Adrenal gland (tissue), 12 donors: Measurements from ENCODE around the gene ENTPD8. TPM values are rescaled to one million over a fixed set of nuclear protein-coding genes. Genes with fewer than 3 reads are reported as not detected.

Source experiments
- DNase-seq, 7 donors: peaks; one replicate each; pipeline ENCODE4 v3.0.0-alpha.2; 2019 to 2020
- H3K27ac ChIP-seq, 5 donors: fragments of 200-600 bp; sonication (generic) in 4 of 5; 1 replicate in 3 of 5; 2 replicates in 2 of 5; pipeline versions ENCODE4 v1.5.1 to v1.8.0; 2016 to 2020; ENCODE audit warnings: mild to moderate bottlenecking in 1 of 5
- H3K27me3 ChIP-seq: fragments of 200-600 bp; 2 replicates; pipeline ENCODE4 v1.8.0; 2021
- H3K36me3 ChIP-seq, 2 donors: fragments of 200-600 bp; replicated peaks in 1 of 2; 1 replicate in 1 of 2; 2 replicates in 1 of 2; pipeline versions ENCODE4 v1.5.1 to v1.8.0; 2018 to 2022
- H3K4me1 ChIP-seq, 2 donors: fragments of 200-600 bp; replicated peaks in 1 of 2; 1 replicate in 1 of 2; 2 replicates in 1 of 2; pipeline versions ENCODE4 v1.5.1 to v1.8.0; 2018 to 2021
- H3K4me3 ChIP-seq, 4 donors: fragments of 200-600 bp; sonication (generic) in 3 of 4; one replicate each; pipeline ENCODE4 v1.5.1; 2016 to 2018
- H3K9me3 ChIP-seq, 3 donors: fragments of 200-600 bp; sonication (generic) in 1 of 3; replicated peaks in 1 of 3; 1 replicate in 2 of 3; 2 replicates in 1 of 3; pipeline versions ENCODE4 v1.5.1 to v1.8.0; 2016 to 2021
- POLR2A ChIP-seq, 2 donors: fragments of 450-650 bp; IDR thresholded peaks; one replicate each; pipeline ENCODE4 v1.6.1; 2017; ENCODE audit warnings: antibody characterized with exemption in 2 of 2, mild to moderate bottlenecking in 2 of 2, moderate library complexity in 1 of 2
- WGBS, 4 donors: extraction: QIAGEN DNeasy Blood & Tissue Kit in 2 of 4; methylation state at CpG; one replicate each; pipeline versions ENCODE4 v1.1.5 to v1.1.7; 2013 to 2017; 5-methylcytosine and 5-hydroxymethylcytosine counted together
- intact Hi-C, 2 donors: fragments of 100-400 bp; cut with DNase I; formaldehyde crosslinking; loops; one replicate each; pipeline versions ENCODE4 v1.14.1 to v1.15.0; 2022 to 2023
- polyA plus RNA-seq, 3 donors: library from polyadenylated mRNA; stranded (reverse); fragments of 200-250 nt in 2 of 3; fragments of 350-450 nt in 1 of 3; fragmentation: Illumina TruSeq in 1 of 3; extraction: RNeasy Lipid Tissue Mini Kit (QIAGEN cat#74804) in 1 of 3; gene quantifications; one replicate each; pipeline ENCODE4 v1.2.3, GENCODE V29; 2013 to 2014
- total RNA-seq, 9 donors: library from RNA; depleted of rRNA in 4 of 9; stranded (reverse); fragments of >200 nt in 4 of 9; fragments of 120-200 nt in 1 of 9; fragmentation: NEBNext Ultra II Directional in 1 of 9; extraction: Animal tissue kit (Norgen Biotek cat#: 25700) in 1 of 9; gene quantifications; one replicate each; pipeline versions ENCODE4 v1.1.0 to v1.2.4, GENCODE V29; 2013 to 2023
- TF ChIP-seq, protein P1 (sequence below), 6 experiments: fragments of 450-650 bp in 4 of 6; fragments of 200-600 bp in 2 of 6; sonication (generic) in 1 of 6; IDR thresholded peaks; 1 replicate in 5 of 6; 2 replicates in 1 of 6; pipeline versions ENCODE4 v1.5.1 to v1.8.0; 2016 to 2021; ENCODE audit warnings: antibody characterized with exemption in 6 of 6, mild to moderate bottlenecking in 2 of 6, moderate library complexity in 1 of 6
- donor health status: healthy with polysubstance abuse.
- donor health status: Bipolar disorder and iron deficiency.
- donor health status: DM: yes; HTN: yes; CAD: no.
- donor health status: DM: no; HTN: no; CAD: no.
- donor health status: DM: no; HTN: no; CAD: no.
- donor health status: DM: yes; HTN: yes; CAD: no.

Gene ENTPD8
- total and polyA plus RNA-seq, 12 donors, result 0.14 to 0.20 (median 0.17) TPM; not detected in 6

GRCh38 chr9:137432687-137433348, 8.3 kb downstream of the ENTPD8 start:
- WGBS, 4 donors, result 95% methylated on average over 20 of the region's 20 CpGs; no CpG with 5 or more reads in 2 of the 4 donors
- intact Hi-C loops, result no loop called here
- H3K4me3 ChIP-seq, result no peak overlapping the region
- DNase-seq, result peak in 1 of 7 donors; percentile 12
- H3K36me3 ChIP-seq, result no peaks in the 10 kb centered on the region
- H3K27me3 ChIP-seq, result no peaks in the 10 kb centered on the region
- TF ChIP-seq, protein P1, sequence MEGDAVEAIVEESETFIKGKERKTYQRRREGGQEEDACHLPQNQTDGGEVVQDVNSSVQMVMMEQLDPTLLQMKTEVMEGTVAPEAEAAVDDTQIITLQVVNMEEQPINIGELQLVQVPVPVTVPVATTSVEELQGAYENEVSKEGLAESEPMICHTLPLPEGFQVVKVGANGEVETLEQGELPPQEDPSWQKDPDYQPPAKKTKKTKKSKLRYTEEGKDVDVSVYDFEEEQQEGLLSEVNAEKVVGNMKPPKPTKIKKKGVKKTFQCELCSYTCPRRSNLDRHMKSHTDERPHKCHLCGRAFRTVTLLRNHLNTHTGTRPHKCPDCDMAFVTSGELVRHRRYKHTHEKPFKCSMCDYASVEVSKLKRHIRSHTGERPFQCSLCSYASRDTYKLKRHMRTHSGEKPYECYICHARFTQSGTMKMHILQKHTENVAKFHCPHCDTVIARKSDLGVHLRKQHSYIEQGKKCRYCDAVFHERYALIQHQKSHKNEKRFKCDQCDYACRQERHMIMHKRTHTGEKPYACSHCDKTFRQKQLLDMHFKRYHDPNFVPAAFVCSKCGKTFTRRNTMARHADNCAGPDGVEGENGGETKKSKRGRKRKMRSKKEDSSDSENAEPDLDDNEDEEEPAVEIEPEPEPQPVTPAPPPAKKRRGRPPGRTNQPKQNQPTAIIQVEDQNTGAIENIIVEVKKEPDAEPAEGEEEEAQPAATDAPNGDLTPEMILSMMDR (IDR thresholded peaks at IDR 0.05), result no peak
- TF ChIP-seq POLR2A (IDR thresholded peaks at IDR 0.05), result no peak
- H3K4me1 ChIP-seq, result peaks cover 0 to 9% of the 10 kb centered on the region in 2 donors
- H3K9me3 ChIP-seq, result no peaks in the 10 kb centered on the region
- H3K27ac ChIP-seq, result no peak overlapping the region

- H3K27ac ChIP-seq, result no peak overlapping the region
- no peak for DNase-seq
- no peaks in the 10 kb centered on the region for H3K36me3 ChIP-seq
- 72 to 88% (median 81%) methylated on average over 6 to 21 of the region's 21 CpGs for WGBS, 4 donors
- H3K4me3 ChIP-seq, result no peak overlapping the region
- no peak for TF ChIP-seq POLR2A (IDR thresholded peaks at IDR 0.05)
- TF ChIP-seq, protein P1 (IDR thresholded peaks at IDR 0.05), result no peak
- peaks cover 0 to 9% of the 10 kb centered on the region in 2 donors for H3K4me1 ChIP-seq
- intact Hi-C loops, result no loop called here
- H3K9me3 ChIP-seq, result no peaks in the 10 kb centered on the region
- no peaks in the 10 kb centered on the region for H3K27me3 ChIP-seq
Measured at GRCh38 chr9:137431416-137431931, 9.7 kb downstream of the ENTPD8 start.

DNA sequence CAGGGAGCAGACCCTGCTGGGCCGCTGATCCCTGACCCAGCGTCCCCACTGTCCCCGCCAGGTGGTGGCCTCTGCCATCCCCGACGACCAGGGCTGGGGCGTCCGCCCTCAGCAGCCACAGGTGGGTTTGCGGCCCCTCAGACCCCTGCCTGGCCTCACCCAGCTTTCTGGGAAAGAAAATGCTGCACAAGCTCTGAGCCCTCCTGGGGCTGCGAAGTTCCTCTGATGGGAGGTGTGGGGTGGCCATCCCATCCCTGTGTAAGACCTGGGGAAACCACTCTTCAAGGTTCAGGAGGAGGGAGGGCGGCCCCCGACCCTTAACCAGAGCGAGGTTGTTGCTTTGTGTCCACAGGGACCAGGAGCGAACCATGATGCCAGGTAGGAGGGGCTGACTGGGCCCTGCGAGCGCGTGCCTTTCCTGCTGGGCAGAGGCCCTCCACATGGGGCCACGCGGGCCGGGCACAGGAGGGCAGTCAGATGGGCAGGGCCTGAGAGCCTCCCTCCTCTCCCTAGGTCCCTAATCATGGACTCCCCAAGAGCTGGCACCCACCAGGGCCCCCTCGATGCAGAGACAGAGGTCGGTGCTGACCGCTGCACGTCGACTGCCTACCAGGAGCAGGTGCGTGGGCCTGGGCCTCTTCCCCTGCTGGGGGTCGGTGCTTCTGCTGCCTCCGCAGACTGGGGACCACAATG, 10.3 kb downstream of the ENTPD8 start:
- Histone ChIP-seq H3K27me3 (no peaks in the 10 kb centered on the region), H3K4me1 (peaks cover 0 to 3% of the 10 kb centered on the region in 2 donors), H3K4me3 (no peak overlapping the region), H3K36me3 (no peaks in the 10 kb centered on the region), H3K9me3 (no peaks in the 10 kb centered on the region), H3K27ac (no peak overlapping the region)
- 80 to 83% (median 81%) methylated on average over 3 to 27 of the region's 27 CpGs; no CpG with 5 or more reads in 1 of the 4 donors for WGBS, 4 donors
- TF ChIP-seq, protein P1 (IDR thresholded peaks at IDR 0.05), result no peak
- no peak for TF ChIP-seq POLR2A (IDR thresholded peaks at IDR 0.05)
- no peak for DNase-seq
- intact Hi-C loops, result no loop called here

DNA sequence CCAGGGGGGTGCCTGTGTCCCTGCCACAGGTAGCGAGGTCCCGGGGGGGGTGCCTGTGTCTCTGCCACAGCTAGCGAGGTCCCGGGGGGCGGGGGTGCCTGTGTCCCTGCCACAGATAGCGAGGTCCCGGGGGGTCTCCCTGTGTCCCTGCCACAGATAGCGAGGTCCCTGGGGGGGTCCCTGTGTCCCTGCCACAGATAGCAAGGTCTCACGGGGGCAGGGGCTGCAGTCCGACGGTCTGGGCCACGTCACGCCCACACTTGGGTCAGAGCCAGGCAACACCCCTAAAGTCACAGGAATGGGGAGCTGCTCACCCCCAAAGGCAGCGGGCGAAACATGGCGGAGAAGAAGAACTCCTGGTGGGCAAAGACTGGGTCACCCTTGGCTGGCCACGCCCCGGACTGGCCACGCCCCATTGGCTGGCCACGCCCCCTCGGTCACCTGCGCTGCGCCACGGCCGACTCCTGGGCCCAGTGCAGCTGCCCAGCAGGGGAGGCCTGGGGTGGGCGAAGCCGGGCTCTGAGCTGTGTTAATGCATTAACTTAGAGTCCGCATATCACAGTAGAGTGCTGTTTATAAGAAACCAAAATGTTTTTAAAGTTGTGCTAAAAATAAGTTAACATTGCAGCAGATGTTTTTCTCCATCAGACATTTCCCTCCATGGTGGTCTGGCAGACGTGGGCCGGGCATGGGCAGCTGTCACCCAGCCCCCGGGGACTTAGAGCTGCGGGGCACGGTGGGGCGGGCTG, 11.0 kb downstream of the ENTPD8 start:
- no peak overlapping the region for H3K27ac ChIP-seq
- H3K4me1 ChIP-seq, result no peaks in the 10 kb centered on the region
- peak in 3 of 7 donors; percentile 14 to 42 (median 30) for DNase-seq
- H3K9me3 ChIP-seq, result no peaks in the 10 kb centered on the region
- intact Hi-C loops, result no loop called here
- H3K4me3 ChIP-seq, result no peak overlapping the region
- no peaks in the 10 kb centered on the region for H3K36me3 ChIP-seq
- H3K27me3 ChIP-seq, result no peaks in the 10 kb centered on the region
- no peak for TF ChIP-seq POLR2A (IDR thresholded peaks at IDR 0.05)
- TF ChIP-seq, protein P1 (IDR thresholded peaks at IDR 0.05), result no peak
- WGBS, 4 donors, result 53 to 59% (median 56%) methylated on average over 22 to 34 of the region's 34 CpGs
